DND-41 (cell line): ENCODE measurements around the gene PLEKHA7.

Experiments
- ATAC-seq: fragments of 200-7000 bp; cut with Tn5 transposase; 3 replicates; pipeline ENCODE4 v1.9.1; 2021; ENCODE audit warnings: low read depth; ENCODE audit not compliant: insufficient read depth
- DNase-seq: peaks from one replicate; pipeline ENCODE4 v3.0.0-alpha.2; 2020
- H2AFZ ChIP-seq: 2 replicates; pipeline ENCODE4 v1.6.0; 2012; ENCODE audit warnings: low read depth, low read length
- H3K27ac ChIP-seq: 2 replicates; pipeline ENCODE4 v1.5.1; 2012; ENCODE audit warnings: low read length, inconsistent platforms
- H3K27me3 ChIP-seq: fragments of 200-600 bp; sonication (generic); 2 replicates; pipeline ENCODE4 v1.6.0; 2012; ENCODE audit warnings: low read length, mild to moderate bottlenecking, inconsistent platforms; ENCODE audit not compliant: insufficient read depth, poor library complexity
- H3K36me3 ChIP-seq: 2 replicates; pipeline ENCODE4 v1.5.1; 2012; ENCODE audit warnings: low read length, inconsistent platforms; ENCODE audit not compliant: insufficient read depth
- H3K4me1 ChIP-seq: 2 replicates; pipeline ENCODE4 v1.5.1; 2012; ENCODE audit warnings: mild to moderate bottlenecking, low read length; ENCODE audit not compliant: insufficient read depth
- H3K4me2 ChIP-seq: 2 replicates; pipeline ENCODE4 v1.6.0; 2012; ENCODE audit warnings: mild to moderate bottlenecking, moderate library complexity, low read length, inconsistent platforms; ENCODE audit not compliant: insufficient read depth
- H3K4me3 ChIP-seq, 2 experiments: fragments of 200-600 bp in 1 of 2; shearing (Covaris generic) in 1 of 2; 2 replicates each; pipeline ENCODE4 v1.5.1; 2012 to 2016; ENCODE audit warnings: inconsistent platforms in 2 of 2, low read length in 2 of 2, mild to moderate bottlenecking in 2 of 2, low read depth in 1 of 2, moderate library complexity in 1 of 2
- H3K79me2 ChIP-seq: 2 replicates; pipeline ENCODE4 v1.6.0; 2012; ENCODE audit warnings: low read length, inconsistent platforms; ENCODE audit not compliant: insufficient read depth
- H3K9ac ChIP-seq: 2 replicates; pipeline ENCODE4 v1.6.0; 2012; ENCODE audit warnings: low read depth, mild to moderate bottlenecking, inconsistent platforms, low read length, moderate library complexity
- H3K9me3 ChIP-seq: 2 replicates; pipeline ENCODE4 v1.5.1; 2012; ENCODE audit warnings: low read length, moderate library complexity, mild to moderate bottlenecking, inconsistent platforms; ENCODE audit not compliant: insufficient read depth, severe bottlenecking
- H4K20me1 ChIP-seq: 2 replicates; pipeline ENCODE4 v1.6.0; 2012; ENCODE audit warnings: low read length; ENCODE audit not compliant: insufficient read depth
- CTCF ChIP-seq: IDR thresholded peaks from 2 replicates; pipeline ENCODE4 v1.5.1; 2012; ENCODE audit warnings: borderline replicate concordance, low read length, moderate library complexity, mild to moderate bottlenecking; ENCODE audit not compliant: poor library complexity, severe bottlenecking; ENCODE audit errors: extremely low read depth
- EZH2 ChIP-seq: IDR thresholded peaks from 3 replicates; pipeline ENCODE4 v1.6.1; 2012; ENCODE audit warnings: borderline replicate concordance, low read depth, mild to moderate bottlenecking, moderate library complexity, low read length, inconsistent platforms; ENCODE audit not compliant: severe bottlenecking

Gene PLEKHA7

GRCh38 chr11:16917941-16918340, 96.3 kb downstream of the PLEKHA7 start:
- TF ChIP-seq EZH2 (no peak), CTCF (no peak)
- Histone ChIP-seq H3K27ac (no peak overlapping the region), H2AFZ (no peak overlapping the region), H3K79me2 (no peaks in the 10 kb centered on the region), H3K9ac (no peak overlapping the region), H3K9me3 (no peaks in the 10 kb centered on the region), H3K27me3 (peaks cover 10% of the 10 kb centered on the region), H3K4me2 (no peak overlapping the region), H3K36me3 (no peaks in the 10 kb centered on the region), H3K4me3 (no peak overlapping the region), H3K4me1 (no peaks in the 10 kb centered on the region), H4K20me1 (no peaks in the 10 kb centered on the region)
- ATAC-seq (no peak), DNase-seq (no peak)

GRCh38 chr11:16912692-16913111, 101.5 kb downstream of the PLEKHA7 start:
- no peak overlapping the region for H3K27ac ChIP-seq
- TF ChIP-seq CTCF (no peak), EZH2 (no peak)
- no peaks in the 10 kb centered on the region for H3K4me1 ChIP-seq
- DNase-seq (no peak), ATAC-seq (no peak)
- peaks cover 1% of the 10 kb centered on the region for H3K27me3 ChIP-seq
- no peaks in the 10 kb centered on the region for H3K9me3 ChIP-seq
- no peaks in the 10 kb centered on the region for H3K79me2 ChIP-seq
- no peaks in the 10 kb centered on the region for H4K20me1 ChIP-seq
- no peak overlapping the region for H2AFZ ChIP-seq
- H3K4me2 ChIP-seq, result no peak overlapping the region
- no peak overlapping the region for H3K9ac ChIP-seq
- H3K4me3 ChIP-seq, result no peak overlapping the region
- H3K36me3 ChIP-seq, result no peaks in the 10 kb centered on the region

GRCh38 chr11:16911658-16912057, 102.6 kb downstream of the PLEKHA7 start:
- no peaks in the 10 kb centered on the region for H3K79me2 ChIP-seq
- no peak overlapping the region for H2AFZ ChIP-seq
- H3K27ac ChIP-seq, result no peak overlapping the region
- H4K20me1 ChIP-seq, result no peaks in the 10 kb centered on the region
- H3K9me3 ChIP-seq, result no peaks in the 10 kb centered on the region
- no peaks in the 10 kb centered on the region for H3K4me1 ChIP-seq
- H3K4me2 ChIP-seq, result no peak overlapping the region
- TF ChIP-seq CTCF (no peak), EZH2 (no peak)
- DNase-seq, result no peak
- H3K9ac ChIP-seq, result no peak overlapping the region
- H3K4me3 ChIP-seq, result no peak overlapping the region
- no peak for ATAC-seq
- H3K27me3 ChIP-seq, result no peaks in the 10 kb centered on the region
- no peaks in the 10 kb centered on the region for H3K36me3 ChIP-seq

- no peak overlapping the region for H3K9ac ChIP-seq
- no peak overlapping the region for H3K4me3 ChIP-seq
- no peaks in the 10 kb centered on the region for H3K4me1 ChIP-seq
- TF ChIP-seq CTCF (no peak), EZH2 (no peak)
- ATAC-seq (no peak), DNase-seq (no peak)
- no peak overlapping the region for H3K27ac ChIP-seq
- H2AFZ ChIP-seq, result no peak overlapping the region
- no peaks in the 10 kb centered on the region for H3K79me2 ChIP-seq
- no peaks in the 10 kb centered on the region for H3K36me3 ChIP-seq
- no peaks in the 10 kb centered on the region for H3K27me3 ChIP-seq
- H3K4me2 ChIP-seq, result no peak overlapping the region
- H3K9me3 ChIP-seq, result no peaks in the 10 kb centered on the region
- no peaks in the 10 kb centered on the region for H4K20me1 ChIP-seq
These were observed 103.0 kb downstream of the PLEKHA7 start for GRCh38 chr11:16911186-16911585.
